ENCODE data around the gene PTPRM. TPM values are rescaled to one million over a fixed set of nuclear protein-coding genes. Genes with fewer than 3 reads are reported as not detected.

The PTPRM gene
- total RNA-seq, 1 experiment from 2014 or later: not detected

GRCh38 chr18:7789856-7790552 lies 222.9 kb downstream of the PTPRM start:
- H3K36me3 ChIP-seq (ENCODE audit: insufficient read depth, low read length, poor library complexity, severe bottlenecking): no peaks in the 10 kb centered on the region
- no peak overlapping the region for H3K4me3 ChIP-seq (ENCODE audit: low read depth, low read length, poor library complexity, severe bottlenecking)
- TF ChIP-seq CTCF (conservative IDR thresholded peaks at IDR 0.05; ENCODE audit: low read depth, low read length): peak; percentile 28; the same call in 1 of the 2 replicates
- no peak for TF ChIP-seq EZH2 (IDR thresholded peaks at IDR 0.05; ENCODE audit: borderline replicate concordance, low read depth, low read length, poor library complexity, severe bottlenecking)
- intact Hi-C loops (cut with micrococcal nuclease; ENCODE audit: unreplicated experiment): no loop called here
- H3K27me3 ChIP-seq (replicated peaks; ENCODE audit: insufficient read depth, low read depth, low read length, poor library complexity): no peaks in the 10 kb centered on the region
- ChIA-PET POLR2A (ENCODE audit: low non-redundant PET) (no interaction called here), CTCF (no interaction called here)
- H3K27ac ChIP-seq (ENCODE audit: low read depth, low read length, poor library complexity, severe bottlenecking): no peak overlapping the region
- peak; percentile 1 for DNase-seq (ENCODE audit: low spot score)
- peaks cover 6% of the 10 kb centered on the region for H3K9me3 ChIP-seq (ENCODE audit: low read depth, low read length, poor library complexity, severe bottlenecking)
- no peaks in the 10 kb centered on the region for H3K4me1 ChIP-seq (ENCODE audit: insufficient read depth, low read length, poor library complexity, severe bottlenecking)
- BruUV-seq (replicated peaks): no TSS peak

GRCh38 chr18:7793100-7793499 lies 226.0 kb downstream of the PTPRM start:
- ChIA-PET CTCF (no interaction called here), POLR2A (ENCODE audit: low non-redundant PET) (no interaction called here)
- BruUV-seq (replicated peaks): no TSS peak
- no peaks in the 10 kb centered on the region for H3K4me1 ChIP-seq (ENCODE audit: insufficient read depth, low read length, poor library complexity, severe bottlenecking)
- H3K9me3 ChIP-seq (ENCODE audit: low read depth, low read length, poor library complexity, severe bottlenecking): peaks cover 6% of the 10 kb centered on the region
- no peak overlapping the region for H3K27ac ChIP-seq (ENCODE audit: low read depth, low read length, poor library complexity, severe bottlenecking)
- DNase-seq (ENCODE audit: low spot score): no peak
- no peak overlapping the region for H3K4me3 ChIP-seq (ENCODE audit: low read depth, low read length, poor library complexity, severe bottlenecking)
- no peaks in the 10 kb centered on the region for H3K27me3 ChIP-seq (replicated peaks; ENCODE audit: insufficient read depth, low read depth, low read length, poor library complexity)
- H3K36me3 ChIP-seq (ENCODE audit: insufficient read depth, low read length, poor library complexity, severe bottlenecking): no peaks in the 10 kb centered on the region
- TF ChIP-seq EZH2 (IDR thresholded peaks at IDR 0.05; ENCODE audit: borderline replicate concordance, low read depth, low read length, poor library complexity, severe bottlenecking): no peak
- no peak for TF ChIP-seq CTCF (conservative IDR thresholded peaks at IDR 0.05; ENCODE audit: low read depth, low read length)
- intact Hi-C loops (cut with micrococcal nuclease; ENCODE audit: unreplicated experiment): no loop called here

- Histone ChIP-seq H3K4me1 (ENCODE audit: insufficient read depth, low read length, poor library complexity, severe bottlenecking) (no peaks in the 10 kb centered on the region), H3K4me3 (ENCODE audit: low read depth, low read length, poor library complexity, severe bottlenecking) (no peak overlapping the region), H3K27me3 (replicated peaks; ENCODE audit: insufficient read depth, low read depth, low read length, poor library complexity) (no peaks in the 10 kb centered on the region), H3K27ac (ENCODE audit: low read depth, low read length, poor library complexity, severe bottlenecking) (no peak overlapping the region), H3K36me3 (ENCODE audit: insufficient read depth, low read length, poor library complexity, severe bottlenecking) (no peaks in the 10 kb centered on the region), H3K9me3 (ENCODE audit: low read depth, low read length, poor library complexity, severe bottlenecking) (no peaks in the 10 kb centered on the region)
- TF ChIP-seq EZH2 (IDR thresholded peaks at IDR 0.05; ENCODE audit: borderline replicate concordance, low read depth, low read length, poor library complexity, severe bottlenecking) (no peak), CTCF (conservative IDR thresholded peaks at IDR 0.05; ENCODE audit: low read depth, low read length) (no peak)
- CTCF ChIA-PET: no interaction called here
- POLR2A ChIA-PET (ENCODE audit: low non-redundant PET): no interaction called here
- BruUV-seq (replicated peaks): no TSS peak
- DNase-seq (ENCODE audit: low spot score): no peak
- intact Hi-C loops (cut with micrococcal nuclease; ENCODE audit: unreplicated experiment): no loop called here
Measured at GRCh38 chr18:7803956-7804469, 236.9 kb downstream of the PTPRM start.
